OCI-LY1 (cell line): ENCODE measurements around the gene TBCEL.

Source experiments
- EZH2 ChIP-seq: fragments of 200-600 bp; sonication (generic), shearing (Covaris generic); IDR thresholded peaks from 2 replicates; pipeline ENCODE4 v1.8.0; 2017; ENCODE audit warnings: borderline replicate concordance, mixed run types, mild to moderate bottlenecking, antibody characterized with exemption, low read length, moderate library complexity, mixed read lengths
- TF ChIP-seq, protein P1 (sequence below): fragments of 200-600 bp; sonication (generic), shearing (Covaris generic); IDR thresholded peaks from 2 replicates; pipeline ENCODE4 v1.5.1; 2017; ENCODE audit warnings: mild to moderate bottlenecking, antibody characterized with exemption, low read length, moderate library complexity, mixed read lengths

DNA sequence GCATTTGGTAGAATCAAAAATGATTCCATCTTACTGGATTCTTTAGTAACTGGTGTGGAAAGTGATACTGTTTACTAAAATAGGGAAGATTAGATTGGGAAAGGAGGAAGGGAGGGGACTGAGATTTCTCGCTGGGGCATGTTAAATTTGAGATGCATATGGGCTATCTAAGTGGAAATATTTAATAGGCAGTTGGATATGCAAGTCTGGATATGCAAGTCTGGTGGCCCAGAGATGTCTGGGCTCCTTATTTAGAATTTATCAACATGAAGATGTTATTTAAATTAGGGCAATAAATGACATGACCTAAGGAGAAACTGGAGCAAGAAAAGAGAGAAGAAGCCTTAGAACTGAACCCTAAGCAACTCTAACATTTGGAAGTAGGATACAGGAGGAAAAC is 17.0 kb upstream of the TBCEL start:
- TF ChIP-seq, protein P1, sequence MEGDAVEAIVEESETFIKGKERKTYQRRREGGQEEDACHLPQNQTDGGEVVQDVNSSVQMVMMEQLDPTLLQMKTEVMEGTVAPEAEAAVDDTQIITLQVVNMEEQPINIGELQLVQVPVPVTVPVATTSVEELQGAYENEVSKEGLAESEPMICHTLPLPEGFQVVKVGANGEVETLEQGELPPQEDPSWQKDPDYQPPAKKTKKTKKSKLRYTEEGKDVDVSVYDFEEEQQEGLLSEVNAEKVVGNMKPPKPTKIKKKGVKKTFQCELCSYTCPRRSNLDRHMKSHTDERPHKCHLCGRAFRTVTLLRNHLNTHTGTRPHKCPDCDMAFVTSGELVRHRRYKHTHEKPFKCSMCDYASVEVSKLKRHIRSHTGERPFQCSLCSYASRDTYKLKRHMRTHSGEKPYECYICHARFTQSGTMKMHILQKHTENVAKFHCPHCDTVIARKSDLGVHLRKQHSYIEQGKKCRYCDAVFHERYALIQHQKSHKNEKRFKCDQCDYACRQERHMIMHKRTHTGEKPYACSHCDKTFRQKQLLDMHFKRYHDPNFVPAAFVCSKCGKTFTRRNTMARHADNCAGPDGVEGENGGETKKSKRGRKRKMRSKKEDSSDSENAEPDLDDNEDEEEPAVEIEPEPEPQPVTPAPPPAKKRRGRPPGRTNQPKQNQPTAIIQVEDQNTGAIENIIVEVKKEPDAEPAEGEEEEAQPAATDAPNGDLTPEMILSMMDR, result no peak
- TF ChIP-seq EZH2, result no peak
